Fibroblast of pulmonary artery (primary cell): ENCODE results near the gene ADCY6.
"Not testable (repeated sequence)": the region's sequence is repeated elsewhere in the genome, so short reads cannot be mapped to it uniquely, and the experiment has no call there.

Experiments
- DNase-seq: peaks from one replicate; pipeline ENCODE4 v3.0.0-alpha.2; 2010; ENCODE audit warnings: low read depth
- H3K4me3 ChIP-seq: replicated peaks from 2 replicates; pipeline ENCODE4 v1.5.1; 2011; ENCODE audit warnings: low read depth, mild to moderate bottlenecking, control low read depth, low read length, moderate library complexity
- CTCF ChIP-seq: IDR thresholded peaks from 2 replicates; pipeline ENCODE4 v1.5.1; 2011; ENCODE audit warnings: mild to moderate bottlenecking, control low read depth, low read length, inconsistent platforms; ENCODE audit errors: missing control alignments

Gene ADCY6

GRCh38 chr12:48750769-48751356 lies 38.0 kb downstream of the ADCY6 start:
- no peak overlapping the region for H3K4me3 ChIP-seq
- DNase-seq = no peak
- no peak for TF ChIP-seq CTCF

- no peak for TF ChIP-seq CTCF
- H3K4me3 ChIP-seq = no peak overlapping the region
- no peak for DNase-seq
Observed at GRCh38 chr12:48750215-48750614, 38.7 kb downstream of the ADCY6 start.

- no peak overlapping the region for H3K4me3 ChIP-seq
- no peak for TF ChIP-seq CTCF
- DNase-seq = no peak
Observed at GRCh38 chr12:48744251-48745008, 44.5 kb downstream of the ADCY6 start.

GRCh38 chr12:48739618-48740269 lies 49.1 kb downstream of the ADCY6 start:
- no peak for TF ChIP-seq CTCF
- DNase-seq = no peak
- H3K4me3 ChIP-seq = no peak overlapping the region

- no peak for TF ChIP-seq CTCF
- DNase-seq = no peak
- H3K4me3 ChIP-seq = no peak overlapping the region
Observed at GRCh38 chr12:48736456-48736855, 52.4 kb downstream of the ADCY6 start.

GRCh38 chr12:48728807-48729206 lies 60.1 kb downstream of the ADCY6 start:
- TF ChIP-seq CTCF = no peak
- DNase-seq = no peak
- no peak overlapping the region for H3K4me3 ChIP-seq

GRCh38 chr12:48720737-48721136 lies 68.2 kb downstream of the ADCY6 start:
- H3K4me3 ChIP-seq, DNase-seq: not testable (repeated sequence)

- DNase-seq, H3K4me3 ChIP-seq: not testable (repeated sequence)
Observed at GRCh38 chr12:48720171-48720570, 68.7 kb downstream of the ADCY6 start.

GRCh38 chr12:48719002-48719401 lies 69.9 kb downstream of the ADCY6 start:
- not testable (repeated sequence) for H3K4me3 ChIP-seq, DNase-seq
